GM18519 (cell line): ENCODE data around the gene CANT1.

Source experiments
- ATAC-seq: cut with Tn5 transposase; IDR thresholded peaks from one replicate; pipeline ENCODE4 v1.9.1; 2021; ENCODE audit warnings: mild to moderate bottlenecking, moderate library complexity; ENCODE audit not compliant: unreplicated experiment, low FRiP score

CANT1 gene

GRCh38 chr17:78998311-78999055, 11.1 kb downstream of the CANT1 start:
- ATAC-seq: no peak

- no peak for ATAC-seq
Measured at GRCh38 chr17:78997881-78998280, 11.7 kb downstream of the CANT1 start.

- ATAC-seq: no peak
Measured at GRCh38 chr17:78997231-78997741, 12.3 kb downstream of the CANT1 start.

GRCh38 chr17:78996781-78997201, 12.8 kb downstream of the CANT1 start:
- ATAC-seq: no peak

GRCh38 chr17:78995761-78996451, 13.7 kb downstream of the CANT1 start:
- ATAC-seq: no peak

GRCh38 chr17:78995022-78995760, 14.4 kb downstream of the CANT1 start:
- ATAC-seq: no peak

GRCh38 chr17:78993981-78994671, 15.4 kb downstream of the CANT1 start:
- ATAC-seq: no peak

- no peak for ATAC-seq
Measured at GRCh38 chr17:78993241-78993956, 16.2 kb downstream of the CANT1 start.

GRCh38 chr17:78992542-78993212, 16.9 kb downstream of the CANT1 start:
- no peak for ATAC-seq

- no peak for ATAC-seq
Measured at GRCh38 chr17:78991906-78992532, 17.5 kb downstream of the CANT1 start.

GRCh38 chr17:78991017-78991738, 18.4 kb downstream of the CANT1 start:
- ATAC-seq: no peak

- ATAC-seq: no peak
Measured at GRCh38 chr17:78990349-78991016, 19.1 kb downstream of the CANT1 start.

GRCh38 chr17:78988152-78988551, 21.4 kb downstream of the CANT1 start:
- ATAC-seq: no peak

GRCh38 chr17:78986649-78987328, 22.8 kb downstream of the CANT1 start:
- no peak for ATAC-seq

GRCh38 chr17:78986048-78986648, 23.4 kb downstream of the CANT1 start:
- ATAC-seq: no peak

- no peak for ATAC-seq
Measured at GRCh38 chr17:78985395-78985794, 24.2 kb downstream of the CANT1 start.
